ENCODE results near the gene RRP1B. TPM values are rescaled to one million over a fixed set of nuclear protein-coding genes. Genes with fewer than 3 reads are reported as not detected.
A peak's percentile ranks its signal among the peaks of the same experiment; 100 is the strongest.

Gene RRP1B
- total and polyA plus RNA-seq, 9 of the 15 experiments (the other 6 are each of a cell fraction or from before 2014, with no cell fraction given), result 6.8 to 66.6 (median 41.9) TPM

- TF ChIP-seq CEBPZ (IDR thresholded peaks at IDR 0.05; ENCODE audit: borderline replicate concordance, low read depth, low read length), result no peak
- no peak for TF ChIP-seq MXI1 (IDR thresholded peaks at IDR 0.05; ENCODE audit: low read depth, low read length)
- no peak for TF ChIP-seq NR2C2 (CRISPR knock-in tag; IDR thresholded peaks at IDR 0.05)
- peak; percentile 88 for TF ChIP-seq NR2C2 (tag; IDR thresholded peaks at IDR 0.05)
- peak; percentile 87; the same call in 1 of the 2 replicates for TF ChIP-seq KAT7 (CRISPR knock-in tag; IDR thresholded peaks at IDR 0.05; ENCODE audit: borderline replicate concordance)
- TF ChIP-seq RFX5 (IDR thresholded peaks at IDR 0.05; ENCODE audit: low read depth, low read length), result no peak
- no peak for TF ChIP-seq ILF3 (IDR thresholded peaks at IDR 0.05; ENCODE audit: borderline replicate concordance)
- TF ChIP-seq KDM4B (IDR thresholded peaks at IDR 0.05; ENCODE audit: borderline replicate concordance in 2 of 2, low read depth in 1 of 2), result no peak
- no peak for TF ChIP-seq MCM2 (IDR thresholded peaks at IDR 0.05; ENCODE audit: low read depth)
- TF ChIP-seq, protein P1, sequence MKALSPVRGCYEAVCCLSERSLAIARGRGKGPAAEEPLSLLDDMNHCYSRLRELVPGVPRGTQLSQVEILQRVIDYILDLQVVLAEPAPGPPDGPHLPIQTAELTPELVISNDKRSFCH (CRISPR knock-in tag; IDR thresholded peaks at IDR 0.05), result no peak
- TF ChIP-seq, protein P1 (tag; IDR thresholded peaks at IDR 0.05), result 0 out of 2 replicates have a peak, but pooled peaks have one; percentile 58
- TF ChIP-seq, protein P2, sequence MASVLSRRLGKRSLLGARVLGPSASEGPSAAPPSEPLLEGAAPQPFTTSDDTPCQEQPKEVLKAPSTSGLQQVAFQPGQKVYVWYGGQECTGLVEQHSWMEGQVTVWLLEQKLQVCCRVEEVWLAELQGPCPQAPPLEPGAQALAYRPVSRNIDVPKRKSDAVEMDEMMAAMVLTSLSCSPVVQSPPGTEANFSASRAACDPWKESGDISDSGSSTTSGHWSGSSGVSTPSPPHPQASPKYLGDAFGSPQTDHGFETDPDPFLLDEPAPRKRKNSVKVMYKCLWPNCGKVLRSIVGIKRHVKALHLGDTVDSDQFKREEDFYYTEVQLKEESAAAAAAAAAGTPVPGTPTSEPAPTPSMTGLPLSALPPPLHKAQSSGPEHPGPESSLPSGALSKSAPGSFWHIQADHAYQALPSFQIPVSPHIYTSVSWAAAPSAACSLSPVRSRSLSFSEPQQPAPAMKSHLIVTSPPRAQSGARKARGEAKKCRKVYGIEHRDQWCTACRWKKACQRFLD (CRISPR knock-in tag; IDR thresholded peaks at IDR 0.05), result no peak
- no peak for TF ChIP-seq ZNF23 (CRISPR knock-in tag; IDR thresholded peaks at IDR 0.05)
- peak; percentile 23; the same call in 1 of the 2 replicates for TF ChIP-seq JUN (IDR thresholded peaks at IDR 0.05; ENCODE audit: borderline replicate concordance, low read depth, low read length)
- peak; percentile 61; the same call in 1 of the 2 replicates for TF ChIP-seq JUN (CRISPR knock-in tag; IDR thresholded peaks at IDR 0.05; ENCODE audit: borderline replicate concordance)
- TF ChIP-seq SRSF9 (IDR thresholded peaks at IDR 0.05; ENCODE audit: borderline replicate concordance, low read depth, low read length), result no peak
- TF ChIP-seq TBP (optimal IDR thresholded peaks at IDR 0.05; ENCODE audit: low read depth, low read length), result peak; percentile 84
- peak; percentile 86; the same call in 1 of the 2 replicates for TF ChIP-seq PHF8 (IDR thresholded peaks at IDR 0.05; ENCODE audit: borderline replicate concordance, low read length)
- TF ChIP-seq, protein P3, sequence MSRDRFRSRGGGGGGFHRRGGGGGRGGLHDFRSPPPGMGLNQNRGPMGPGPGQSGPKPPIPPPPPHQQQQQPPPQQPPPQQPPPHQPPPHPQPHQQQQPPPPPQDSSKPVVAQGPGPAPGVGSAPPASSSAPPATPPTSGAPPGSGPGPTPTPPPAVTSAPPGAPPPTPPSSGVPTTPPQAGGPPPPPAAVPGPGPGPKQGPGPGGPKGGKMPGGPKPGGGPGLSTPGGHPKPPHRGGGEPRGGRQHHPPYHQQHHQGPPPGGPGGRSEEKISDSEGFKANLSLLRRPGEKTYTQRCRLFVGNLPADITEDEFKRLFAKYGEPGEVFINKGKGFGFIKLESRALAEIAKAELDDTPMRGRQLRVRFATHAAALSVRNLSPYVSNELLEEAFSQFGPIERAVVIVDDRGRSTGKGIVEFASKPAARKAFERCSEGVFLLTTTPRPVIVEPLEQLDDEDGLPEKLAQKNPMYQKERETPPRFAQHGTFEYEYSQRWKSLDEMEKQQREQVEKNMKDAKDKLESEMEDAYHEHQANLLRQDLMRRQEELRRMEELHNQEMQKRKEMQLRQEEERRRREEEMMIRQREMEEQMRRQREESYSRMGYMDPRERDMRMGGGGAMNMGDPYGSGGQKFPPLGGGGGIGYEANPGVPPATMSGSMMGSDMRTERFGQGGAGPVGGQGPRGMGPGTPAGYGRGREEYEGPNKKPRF (IDR thresholded peaks at IDR 0.05; ENCODE audit: low read depth, low read length), result no peak
- TF ChIP-seq ZFP1 (CRISPR knock-in tag; IDR thresholded peaks at IDR 0.05), result no peak
Observed at GRCh38 chr21:43718872-43719747, 59.8 kb downstream of the RRP1B start, which contains the start of gene PDXK (continued).

All from K562 (cell line).